Mononuclear cell (primary cell): ENCODE measurements around the gene IQGAP3. TPM values are rescaled to one million over a fixed set of nuclear protein-coding genes. Genes with fewer than 3 reads are reported as not detected.
A peak's percentile ranks its signal among the peaks of the same experiment; 100 is the strongest.
"Not testable (repeated sequence)": the region's sequence is repeated elsewhere in the genome, so short reads cannot be mapped to it uniquely, and the experiment has no call there.

Experiments used
- H3K27me3 ChIP-seq: 2 replicates; pipeline ENCODE4 v1.6.0; 2011; ENCODE audit warnings: low read length, control low read depth; ENCODE audit not compliant: insufficient read depth
- H3K4me1 ChIP-seq: 2 replicates; pipeline ENCODE4 v1.5.1; 2011; ENCODE audit warnings: mild to moderate bottlenecking, low read length, control low read depth; ENCODE audit not compliant: insufficient read depth
- H3K4me3 ChIP-seq: 2 replicates; pipeline ENCODE4 v1.5.1; 2011; ENCODE audit warnings: mild to moderate bottlenecking, low read length, moderate library complexity
- H3K9me3 ChIP-seq: 2 replicates; pipeline ENCODE4 v1.5.1; 2011; ENCODE audit warnings: low read depth, mild to moderate bottlenecking, control low read depth, low read length
- total RNA-seq: library from RNA; depleted of rRNA; stranded (reverse); fragments of >200 nt; gene quantifications from one replicate; pipeline ENCODE4 v1.2.3, GENCODE V29; 2012

The IQGAP3 gene
- total RNA-seq, 1 donor: 0.10 TPM

GRCh38 chr1:156587927-156588326, 15.6 kb upstream of the IQGAP3 start:
- not testable (repeated sequence) for H3K4me3 ChIP-seq, H3K27me3 ChIP-seq, H3K9me3 ChIP-seq
- H3K4me1 ChIP-seq: peaks cover 33% of the 10 kb centered on the region

- no peak overlapping the region for H3K4me3 ChIP-seq
- peaks cover 34% of the 10 kb centered on the region for H3K4me1 ChIP-seq
- no peaks in the 10 kb centered on the region for H3K9me3 ChIP-seq
- H3K27me3 ChIP-seq: no peaks in the 10 kb centered on the region
Measured at GRCh38 chr1:156586892-156587477, 14.6 kb upstream of the IQGAP3 start.

GRCh38 chr1:156586323-156586722, 14.0 kb upstream of the IQGAP3 start:
- Histone ChIP-seq H3K4me3 (no peak overlapping the region), H3K4me1 (peaks cover 38% of the 10 kb centered on the region), H3K9me3 (no peaks in the 10 kb centered on the region), H3K27me3 (no peaks in the 10 kb centered on the region)

DNA sequence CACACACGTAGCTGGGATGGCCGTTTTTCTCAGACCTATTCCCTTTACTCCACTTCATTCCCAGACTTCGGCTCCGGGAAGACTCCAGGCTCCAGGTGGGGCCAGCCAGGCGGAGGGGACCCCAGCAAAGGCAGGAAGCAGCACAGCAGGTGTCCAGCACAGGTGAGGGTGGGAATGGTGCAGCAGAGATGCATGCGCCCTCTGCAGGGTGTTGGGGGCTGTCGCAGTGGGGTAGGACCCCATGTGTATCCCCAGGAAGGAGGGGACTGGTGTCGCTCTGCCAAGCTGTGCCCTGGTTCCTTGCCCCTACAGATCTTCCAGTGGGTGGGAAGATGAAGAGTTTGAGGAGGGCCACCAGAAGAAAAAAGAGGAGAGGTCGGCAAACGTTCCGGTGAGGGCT, 12.4 kb upstream of the IQGAP3 start:
- H3K4me3 ChIP-seq: no peak overlapping the region
- H3K27me3 ChIP-seq: no peaks in the 10 kb centered on the region
- H3K4me1 ChIP-seq: peaks cover 32% of the 10 kb centered on the region
- H3K9me3 ChIP-seq: no peaks in the 10 kb centered on the region

DNA sequence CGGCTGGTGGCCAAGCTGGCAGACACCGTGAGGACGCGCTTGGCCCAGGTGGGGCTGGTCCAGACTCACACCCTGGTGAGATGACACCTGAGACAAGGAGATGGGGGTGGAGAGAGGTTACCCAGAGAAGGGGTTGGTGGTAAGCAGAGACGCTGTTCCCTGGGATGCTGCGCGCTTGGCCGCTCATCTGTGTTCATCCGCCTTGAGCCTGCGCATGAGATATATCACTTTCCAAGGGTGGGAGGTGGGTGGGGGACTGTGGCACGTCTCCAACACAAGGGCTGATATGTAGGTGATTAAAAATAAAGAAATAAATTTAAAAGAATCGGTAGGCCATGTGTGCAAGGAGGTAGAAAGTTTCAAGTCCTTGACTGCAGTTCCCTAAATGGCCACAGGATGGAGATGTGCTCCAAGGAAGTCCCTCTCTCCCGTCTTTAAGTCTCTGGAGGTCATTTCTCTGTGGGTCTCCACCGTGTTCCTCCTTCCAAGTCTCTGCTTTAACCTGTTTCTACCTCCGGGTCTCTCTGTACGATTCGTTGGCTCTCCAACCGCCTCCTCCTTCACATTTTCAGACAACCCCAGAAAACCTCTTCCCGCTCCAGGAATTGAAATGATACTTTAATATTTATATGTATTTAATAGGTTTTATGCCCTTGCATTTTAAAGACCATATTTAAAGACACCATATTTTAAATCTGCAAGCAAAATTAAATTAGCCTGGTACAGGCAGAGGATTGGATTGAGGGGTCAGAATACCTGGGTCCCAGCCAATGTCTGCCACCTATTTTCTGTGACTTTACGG, 11.7 kb upstream of the IQGAP3 start:
- H3K27me3 ChIP-seq: no peaks in the 10 kb centered on the region
- H3K4me1 ChIP-seq: peaks cover 32% of the 10 kb centered on the region
- no peaks in the 10 kb centered on the region for H3K9me3 ChIP-seq
- no peak overlapping the region for H3K4me3 ChIP-seq

DNA sequence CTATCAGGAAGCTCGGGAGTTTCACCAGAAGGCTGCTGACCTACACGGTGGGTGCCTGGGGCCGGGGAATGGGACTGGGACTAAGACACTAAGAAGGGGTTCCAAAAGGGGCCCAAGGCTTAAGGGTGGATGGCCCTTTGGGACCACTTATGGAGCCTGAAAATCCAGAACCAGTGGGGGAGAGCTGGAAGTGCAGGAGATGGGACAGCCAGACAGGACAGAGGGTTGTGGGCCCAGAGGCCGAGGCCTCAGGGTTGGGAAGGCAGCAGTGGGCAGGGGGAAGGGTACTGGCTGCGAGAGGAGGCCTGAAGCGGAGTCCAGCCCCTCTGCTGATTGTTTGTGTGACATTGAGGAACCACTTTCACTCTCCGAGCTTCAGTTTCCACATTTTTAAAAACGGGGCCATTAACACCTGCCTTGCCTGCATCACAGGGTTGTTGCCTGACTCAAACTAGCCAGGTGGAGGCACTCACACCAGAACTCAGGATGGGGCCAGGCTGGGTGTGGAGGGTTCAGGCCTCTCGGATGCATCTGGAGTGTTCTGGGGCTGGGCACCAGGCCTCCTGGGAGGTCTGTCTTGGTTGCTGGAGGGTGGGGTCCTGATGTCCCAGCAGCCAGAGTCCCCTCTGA, 10.1 kb upstream of the IQGAP3 start:
- no peaks in the 10 kb centered on the region for H3K9me3 ChIP-seq
- H3K4me1 ChIP-seq: peaks cover 32% of the 10 kb centered on the region
- peak overlapping the region; percentile 37 for H3K4me3 ChIP-seq
- no peaks in the 10 kb centered on the region for H3K27me3 ChIP-seq

DNA sequence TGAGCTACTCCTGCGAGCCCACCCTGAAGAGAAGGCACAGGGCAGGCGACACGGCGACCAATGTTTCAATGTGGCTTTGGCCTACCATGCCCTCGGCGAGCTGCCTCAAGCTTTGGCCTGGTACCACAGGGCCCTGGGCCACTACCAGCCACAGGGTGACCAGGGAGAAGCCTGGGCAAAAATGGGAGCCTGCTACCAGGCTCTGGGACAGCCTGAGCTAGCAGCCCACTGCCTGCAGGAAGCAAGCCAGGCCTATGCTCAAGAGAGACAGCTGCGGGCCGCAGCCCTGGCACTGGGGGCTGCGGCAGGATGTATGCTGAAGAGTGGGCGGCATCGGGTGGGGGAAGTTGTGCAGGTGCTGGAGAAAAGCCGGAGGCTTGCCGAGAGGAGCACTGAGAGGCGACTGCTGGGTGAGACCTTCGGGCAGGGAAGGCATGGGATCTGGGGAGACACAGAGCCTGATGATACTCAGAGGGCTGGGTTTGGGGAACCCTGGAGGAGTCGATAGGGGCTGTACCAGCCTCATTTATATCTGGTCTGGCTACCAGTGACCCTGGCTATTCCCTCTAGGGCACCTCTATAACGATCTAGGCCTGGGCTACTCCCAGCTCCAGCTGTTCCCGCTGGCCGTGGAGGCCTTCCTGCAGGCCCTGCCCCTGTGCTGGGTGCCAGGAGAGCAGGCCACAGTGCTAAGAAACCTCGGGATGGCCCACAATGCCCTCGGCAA, 9.5 kb upstream of the IQGAP3 start:
- Histone ChIP-seq H3K27me3 (no peaks in the 10 kb centered on the region), H3K4me3 (peak overlapping the region; percentile 37), H3K4me1 (peaks cover 32% of the 10 kb centered on the region), H3K9me3 (no peaks in the 10 kb centered on the region)

- H3K9me3 ChIP-seq: no peaks in the 10 kb centered on the region
- H3K27me3 ChIP-seq: no peaks in the 10 kb centered on the region
- H3K4me3 ChIP-seq: no peak within 1 kb of the TSS
- peaks cover 32% of the 10 kb centered on the region for H3K4me1 ChIP-seq
Measured at GRCh38 chr1:156579472-156579871, 7.1 kb upstream of the IQGAP3 start, which contains the start of gene TTC24. TTC24 (plus strand) TSS chr1:156579723; CDS start chr1:156581365, 1,642 bp downstream.

GRCh38 chr1:156578055-156578454, 5.7 kb upstream of the IQGAP3 start:
- no peak overlapping the region for H3K4me3 ChIP-seq
- H3K27me3 ChIP-seq: no peaks in the 10 kb centered on the region
- H3K9me3 ChIP-seq: no peaks in the 10 kb centered on the region
- peaks cover 18% of the 10 kb centered on the region for H3K4me1 ChIP-seq

- Histone ChIP-seq H3K9me3 (no peaks in the 10 kb centered on the region), H3K4me1 (peaks cover 16% of the 10 kb centered on the region), H3K27me3 (no peaks in the 10 kb centered on the region), H3K4me3 (no peak overlapping the region)
Measured at GRCh38 chr1:156577550-156577949, 5.2 kb upstream of the IQGAP3 start.

DNA sequence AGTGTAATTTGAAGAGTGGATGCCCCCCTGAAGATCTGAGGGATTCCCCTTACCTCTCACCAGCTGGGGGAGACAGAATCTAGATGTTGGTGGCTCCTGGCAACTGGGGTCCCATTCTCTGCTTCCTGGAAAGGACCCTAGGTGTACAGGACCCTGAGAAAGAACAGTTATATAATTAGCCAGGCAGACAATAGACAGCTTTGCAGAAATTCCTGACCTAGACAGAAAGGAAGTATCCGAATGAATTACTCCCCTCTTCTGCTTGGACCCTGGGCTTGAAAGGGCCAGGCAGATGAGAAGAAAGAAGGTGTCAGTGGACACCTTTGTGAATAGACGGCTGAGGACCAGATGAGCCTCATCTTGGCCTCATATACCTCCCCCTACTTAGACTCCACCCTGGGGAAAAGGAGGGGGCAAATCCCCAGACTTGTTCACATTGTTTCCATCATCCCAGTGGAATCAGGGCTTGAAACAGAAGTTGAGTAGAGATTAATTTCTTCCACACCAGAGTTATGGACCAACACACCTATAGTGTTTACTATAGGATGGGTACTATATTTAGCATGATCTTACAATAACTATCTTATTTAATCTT, 1.8 kb upstream of the IQGAP3 start:
- H3K27me3 ChIP-seq: peaks cover 10% of the 10 kb centered on the region
- H3K9me3 ChIP-seq: no peaks in the 10 kb centered on the region
- H3K4me3 ChIP-seq: no peak overlapping the region
- peaks cover 19% of the 10 kb centered on the region for H3K4me1 ChIP-seq

DNA sequence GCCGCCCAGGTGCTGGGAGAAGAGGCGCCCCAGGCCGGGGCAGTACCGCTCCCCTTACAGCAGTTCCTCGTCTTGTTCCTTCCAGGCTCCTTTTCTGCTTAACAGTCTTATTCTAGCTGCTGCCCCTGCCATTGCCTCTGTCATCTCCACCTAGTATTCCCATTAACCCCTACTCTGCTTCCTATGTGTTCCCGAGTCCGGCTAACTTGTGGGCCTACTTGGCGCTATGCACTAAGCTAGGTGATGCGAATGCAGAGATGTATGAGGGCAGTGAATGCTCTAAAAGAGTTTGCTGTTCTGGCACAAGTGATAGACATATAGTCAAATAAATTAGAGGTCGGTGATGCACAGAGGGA, 276 bp upstream of the IQGAP3 start:
- Histone ChIP-seq H3K9me3 (no peaks in the 10 kb centered on the region), H3K4me3 (no peak overlapping the region), H3K27me3 (peaks cover 10% of the 10 kb centered on the region), H3K4me1 (peaks cover 19% of the 10 kb centered on the region)

- Histone ChIP-seq H3K9me3 (no peaks in the 10 kb centered on the region), H3K4me3 (no peak overlapping the region), H3K4me1 (peaks cover 19% of the 10 kb centered on the region), H3K27me3 (peaks cover 10% of the 10 kb centered on the region)
Measured at GRCh38 chr1:156571261-156571852, 1.0 kb downstream of the IQGAP3 start.

- H3K4me3 ChIP-seq: no peak overlapping the region
- H3K9me3 ChIP-seq: no peaks in the 10 kb centered on the region
- peaks cover 6% of the 10 kb centered on the region for H3K4me1 ChIP-seq
- H3K27me3 ChIP-seq: peaks cover 6% of the 10 kb centered on the region
Measured at GRCh38 chr1:156566436-156566835, 5.9 kb downstream of the IQGAP3 start.
